Gastrocnemius medialis (tissue), 4 donors: ENCODE measurements around the gene ZNF761. TPM values are rescaled to one million over a fixed set of nuclear protein-coding genes. Genes with fewer than 3 reads are reported as not detected.
"Not testable (repeated sequence)": the region's sequence is repeated elsewhere in the genome, so short reads cannot be mapped to it uniquely, and the experiment has no call there.

Source experiments
- ATAC-seq, 2 donors: fragments of 150-250 bp; one replicate each; pipeline ENCODE4 v1.9.1; 2016
- DNase-seq, 2 donors: peaks; one replicate each; pipeline ENCODE4 v3.0.0-alpha.2; 2019
- H3K27ac ChIP-seq, 4 donors: fragments of 200-600 bp; sonication (generic); 1 replicate in 1 of 4; 2 replicates in 3 of 4; pipeline ENCODE4 v1.5.1; 2016 to 2018; ENCODE audit warnings: mild to moderate bottlenecking in 2 of 4, moderate library complexity in 1 of 4
- H3K27me3 ChIP-seq, 3 donors: fragments of 200-600 bp; sonication (generic) in 2 of 3; 1 replicate in 1 of 3; 2 replicates in 2 of 3; pipeline versions ENCODE4 v1.5.1 to v1.6.0; 2016 to 2019; ENCODE audit warnings: mild to moderate bottlenecking in 1 of 3, moderate library complexity in 1 of 3
- H3K36me3 ChIP-seq, 2 donors: fragments of 200-600 bp; sonication (generic) in 1 of 2; one replicate each; pipeline ENCODE4 v1.5.1; 2017 to 2018
- H3K4me1 ChIP-seq, 2 donors: fragments of 200-600 bp; sonication (generic) in 1 of 2; one replicate each; pipeline ENCODE4 v1.5.1; 2016 to 2017; ENCODE audit warnings: mild to moderate bottlenecking in 2 of 2
- H3K4me3 ChIP-seq, 4 donors: fragments of 200-600 bp; sonication (generic) in 3 of 4; 1 replicate in 1 of 4; 2 replicates in 3 of 4; pipeline ENCODE4 v1.5.1; 2016 to 2019; ENCODE audit warnings: mild to moderate bottlenecking in 2 of 4
- H3K9me3 ChIP-seq, 3 donors: fragments of 200-600 bp; sonication (generic) in 2 of 3; 1 replicate in 1 of 3; 2 replicates in 2 of 3; pipeline ENCODE4 v1.5.1; 2016 to 2019
- POLR2A ChIP-seq, 2 donors: fragments of 450-650 bp; IDR thresholded peaks; one replicate each; pipeline ENCODE4 v1.6.1; 2017; ENCODE audit warnings: antibody characterized with exemption in 2 of 2, mild to moderate bottlenecking in 2 of 2, moderate library complexity in 2 of 2
- in situ Hi-C, 4 donors: fragments of 200-750 bp; cut with MboI; loops; one replicate each; pipeline versions ENCODE4 v1.15.0 to v1.8.0; 2017; ENCODE audit warnings: low sequenced_read_pairs in 4 of 4
- intact Hi-C: fragments of 100-400 bp; cut with DNase I; formaldehyde crosslinking; loops from one replicate; pipeline ENCODE4 v1.15.1; 2023; ENCODE audit warnings: low total_unique reads
- total RNA-seq, 4 donors: library from RNA; depleted of rRNA; stranded (reverse); fragments of >200 nt; gene quantifications; one replicate each; pipeline versions ENCODE4 v1.1.0 to v1.2.3, GENCODE V29; 2016
- TF ChIP-seq, protein P1 (sequence below), 5 experiments: fragments of 450-650 bp in 3 of 5; fragments of 200-600 bp in 2 of 5; sonication (generic) in 2 of 5; IDR thresholded peaks in 4 of 5; conservative IDR thresholded peaks in 1 of 5; 1 replicate in 4 of 5; 2 replicates in 1 of 5; pipeline ENCODE4 v1.5.1; 2016 to 2019; ENCODE audit warnings: antibody characterized with exemption in 5 of 5, mild to moderate bottlenecking in 3 of 5, moderate library complexity in 3 of 5

ZNF761 gene
- total RNA-seq, 4 donors from 2014 or later, result 3.7 to 7.0 (median 4.1) TPM

DNA sequence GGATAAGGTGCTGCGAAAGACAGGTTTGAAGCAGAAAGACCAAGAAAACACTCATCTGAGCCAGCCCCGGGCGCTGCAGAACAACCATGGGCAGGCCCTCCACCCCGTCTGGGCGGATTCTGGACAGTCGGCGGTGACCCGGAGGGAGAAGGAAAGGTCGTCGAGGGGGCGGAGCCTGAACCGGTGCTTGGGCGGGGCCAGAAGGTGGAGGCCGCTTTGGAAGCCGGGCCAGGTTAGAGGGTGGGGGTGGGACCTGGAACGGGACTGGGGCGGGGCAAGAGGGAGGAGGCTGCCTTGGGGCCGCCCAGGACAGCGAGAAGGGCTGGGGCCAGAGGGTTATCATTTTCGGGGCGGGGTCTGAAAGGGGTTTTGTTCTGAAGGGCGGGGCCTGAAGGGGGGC, 41.8 kb upstream of the ZNF761 start:
- ATAC-seq (no peak), DNase-seq (no peak)
- H3K36me3 ChIP-seq, result no peaks in the 10 kb centered on the region
- H3K27ac ChIP-seq, result no peak overlapping the region
- H3K4me1 ChIP-seq, result peaks cover 9% of the 10 kb centered on the region in 2 donors
- TF ChIP-seq, protein P1, sequence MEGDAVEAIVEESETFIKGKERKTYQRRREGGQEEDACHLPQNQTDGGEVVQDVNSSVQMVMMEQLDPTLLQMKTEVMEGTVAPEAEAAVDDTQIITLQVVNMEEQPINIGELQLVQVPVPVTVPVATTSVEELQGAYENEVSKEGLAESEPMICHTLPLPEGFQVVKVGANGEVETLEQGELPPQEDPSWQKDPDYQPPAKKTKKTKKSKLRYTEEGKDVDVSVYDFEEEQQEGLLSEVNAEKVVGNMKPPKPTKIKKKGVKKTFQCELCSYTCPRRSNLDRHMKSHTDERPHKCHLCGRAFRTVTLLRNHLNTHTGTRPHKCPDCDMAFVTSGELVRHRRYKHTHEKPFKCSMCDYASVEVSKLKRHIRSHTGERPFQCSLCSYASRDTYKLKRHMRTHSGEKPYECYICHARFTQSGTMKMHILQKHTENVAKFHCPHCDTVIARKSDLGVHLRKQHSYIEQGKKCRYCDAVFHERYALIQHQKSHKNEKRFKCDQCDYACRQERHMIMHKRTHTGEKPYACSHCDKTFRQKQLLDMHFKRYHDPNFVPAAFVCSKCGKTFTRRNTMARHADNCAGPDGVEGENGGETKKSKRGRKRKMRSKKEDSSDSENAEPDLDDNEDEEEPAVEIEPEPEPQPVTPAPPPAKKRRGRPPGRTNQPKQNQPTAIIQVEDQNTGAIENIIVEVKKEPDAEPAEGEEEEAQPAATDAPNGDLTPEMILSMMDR (IDR thresholded peaks at IDR 0.05 in 4 of 5, conservative IDR thresholded peaks at IDR 0.05 in 1 of 5), result no peak
- no peak for TF ChIP-seq POLR2A (IDR thresholded peaks at IDR 0.05)
- H3K9me3 ChIP-seq, result no peaks in the 10 kb centered on the region
- H3K27me3 ChIP-seq, result peaks cover 0 to 13% (median 12%) of the 10 kb centered on the region in 3 donors
- H3K4me3 ChIP-seq, result peak overlapping the region in 2 of 4 donors; percentile 20 to 34
- intact Hi-C loops, result loop anchor here (5.0 kb wide), 1 partner anchor 493 kb away; the partner anchor contains the start of gene ZNF320
- in situ Hi-C loops, result no loop called here

DNA sequence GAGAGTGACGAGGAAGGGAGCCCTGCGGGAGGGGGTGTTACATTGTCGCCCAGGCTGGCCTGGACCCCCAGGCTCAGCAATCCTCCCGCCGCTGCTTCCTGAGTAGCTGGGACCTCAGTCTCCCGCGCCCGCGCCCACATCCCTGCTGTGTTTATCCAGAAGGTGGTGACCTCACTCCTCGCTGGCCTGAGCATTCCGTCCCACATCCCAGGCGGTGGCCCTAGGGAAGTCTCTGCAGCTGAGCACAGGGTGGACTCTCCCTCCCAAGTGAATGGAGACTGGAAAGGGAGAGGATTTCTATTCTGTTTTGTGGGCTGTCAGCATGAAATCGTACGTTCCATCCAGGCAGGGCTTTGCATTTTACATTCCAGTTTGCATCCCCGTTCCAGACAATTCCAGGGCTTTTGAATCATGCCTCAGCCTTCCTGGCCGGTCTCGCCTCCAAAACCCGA, 37.2 kb upstream of the ZNF761 start:
- ATAC-seq, result peak; percentile 39 to 61
- H3K36me3 ChIP-seq, result peaks cover 0 to 10% of the 10 kb centered on the region in 2 donors
- H3K4me3 ChIP-seq, result peak overlapping the region; percentile 59 to 99 (median 89)
- in situ Hi-C loops, result no loop called here
- peak overlapping the region; percentile 56 to 91 (median 76) for H3K27ac ChIP-seq
- H3K9me3 ChIP-seq, result no peaks in the 10 kb centered on the region
- intact Hi-C loops, result loop anchor here (2.0 to 5.0 kb wide), 2 partner anchors 36 to 497 kb away; partner anchors contain the start of genes ZNF320 and ZNF761
- peaks cover 0 to 6% (median 6%) of the 10 kb centered on the region in 3 donors for H3K27me3 ChIP-seq
- peaks cover 17 to 22% of the 10 kb centered on the region in 2 donors for H3K4me1 ChIP-seq
- TF ChIP-seq POLR2A (IDR thresholded peaks at IDR 0.05), result no peak
- TF ChIP-seq, protein P1 (IDR thresholded peaks at IDR 0.05 in 4 of 5, conservative IDR thresholded peaks at IDR 0.05 in 1 of 5), result no peak
- DNase-seq, result peak in 1 of 2 donors; percentile 13

DNA sequence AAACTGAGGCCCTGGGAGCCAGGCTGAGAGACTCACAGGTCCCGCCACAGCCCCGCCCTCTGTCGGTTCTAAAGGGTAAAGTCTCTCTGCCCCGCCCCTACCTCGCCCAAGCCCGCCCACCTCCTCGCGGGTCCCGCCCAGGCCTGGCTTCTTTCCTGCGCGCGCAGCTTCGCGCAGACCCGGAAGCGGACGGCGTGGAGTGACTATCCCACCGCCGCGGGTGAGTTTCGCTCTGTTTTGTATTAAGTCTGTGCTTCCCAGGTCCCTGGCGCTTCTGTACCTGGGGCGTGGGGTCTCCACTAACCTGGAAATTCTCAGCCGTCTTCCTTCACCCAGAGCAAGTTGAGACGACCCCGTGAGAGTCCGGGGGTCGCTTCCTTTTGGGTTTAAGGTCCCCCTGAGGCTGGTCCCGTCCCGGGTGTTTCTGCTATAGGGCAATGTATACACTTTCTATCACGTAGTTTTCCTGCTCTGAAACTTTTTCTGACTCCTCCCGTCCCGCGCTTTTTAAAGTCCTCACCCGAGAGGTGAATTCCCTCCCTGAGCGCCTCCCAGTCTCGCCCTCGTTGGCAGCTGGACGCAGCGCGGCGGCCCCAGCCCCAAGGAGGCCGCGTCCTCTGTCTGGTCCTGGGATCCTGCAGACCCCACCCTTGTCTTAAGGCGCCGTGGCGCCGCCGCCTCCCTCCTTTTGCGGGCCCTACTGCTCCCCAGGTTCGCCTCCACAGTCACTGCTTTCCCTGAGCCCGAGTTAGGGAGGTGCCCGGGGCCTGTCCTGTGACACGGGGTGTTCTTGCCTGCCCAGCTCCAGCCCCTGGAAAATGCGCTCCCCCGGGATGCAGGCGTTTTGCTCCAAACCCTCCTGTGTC, 36.6 kb upstream of the ZNF761 start, which contains the start of gene ZNF765:
Gene ZNF765, plus strand, starts transcription at position 176 of the 866 bp plus-strand sequence. CDS start 2,867 bp downstream, outside the sequence.
- Histone ChIP-seq H3K36me3 (peaks cover 0 to 17% of the 10 kb centered on the region in 2 donors), H3K27ac (peak within 1 kb of the TSS; percentile 56 to 91 (median 76)), H3K4me3 (peak within 1 kb of the TSS; percentile 59 to 99 (median 89)), H3K9me3 (no peaks in the 10 kb centered on the region), H3K4me1 (peaks cover 17 to 22% of the 10 kb centered on the region in 2 donors), H3K27me3 (no peaks in the 10 kb centered on the region)
- TF ChIP-seq POLR2A (IDR thresholded peaks at IDR 0.05), result peak; percentile 51 to 72
- TF ChIP-seq, protein P1 (IDR thresholded peaks at IDR 0.05 in 4 of 5, conservative IDR thresholded peaks at IDR 0.05 in 1 of 5), result peak; percentile 11 to 66 (median 58)
- intact Hi-C loops, result loop anchor here (1.0 to 5.0 kb wide), 6 partner anchors 30 to 498 kb away; partner anchors contain the start of genes ZNF160, ZNF320, ZNF347 and ZNF525
- peak; percentile 94 to 98 for ATAC-seq
- in situ Hi-C loops, result no loop called here
- peak; percentile 85 to 86 for DNase-seq

DNA sequence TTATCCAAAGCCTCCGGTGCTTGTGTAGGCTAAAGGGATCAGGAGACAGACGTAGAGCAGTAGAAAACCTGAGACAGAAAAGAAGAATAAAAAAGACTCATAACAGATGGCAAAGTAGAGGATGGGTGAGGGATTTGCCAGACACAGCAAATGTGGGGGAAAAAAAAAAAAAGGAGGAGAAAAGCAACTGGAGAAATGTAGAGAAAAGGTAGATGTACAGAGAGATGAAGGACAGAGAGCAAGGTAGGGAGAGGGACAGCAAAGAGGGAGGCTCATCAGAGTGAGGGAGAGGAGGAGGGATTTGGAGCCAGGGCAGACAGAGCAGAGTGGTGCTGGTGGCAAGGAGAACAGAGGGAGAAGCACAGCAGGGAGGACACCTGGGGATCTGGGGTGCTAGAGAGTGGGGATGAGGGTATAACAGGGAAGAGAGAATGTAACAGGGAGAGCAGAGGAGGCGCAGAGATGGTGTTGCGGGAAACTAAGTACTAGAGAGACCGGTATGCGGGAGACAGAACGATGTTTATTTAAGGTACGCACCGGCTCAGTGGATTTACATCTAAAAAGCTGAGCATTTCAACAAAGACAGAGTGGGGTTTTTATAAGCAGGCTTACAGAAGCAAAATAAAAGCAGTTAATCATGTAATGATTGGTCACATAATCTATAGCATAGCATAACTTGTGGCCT, 35.8 kb upstream of the ZNF761 start:
- Histone ChIP-seq H3K36me3 (peaks cover 0 to 19% of the 10 kb centered on the region in 2 donors), H3K4me1 (peaks cover 17 to 22% of the 10 kb centered on the region in 2 donors), H3K4me3 (peak overlapping the region; percentile 59 to 99 (median 89)), H3K27ac (peak overlapping the region in 3 of 4 donors; percentile 73 to 91 (median 79))
- intact Hi-C loops, result loop anchor here (1.0 to 2.0 kb wide), 5 partner anchors 31 to 293 kb away; partner anchors contain the start of genes ZNF160, ZNF347, ZNF525 and ZNF761
- H3K27me3 ChIP-seq, DNase-seq, in situ Hi-C loops, ATAC-seq, H3K9me3 ChIP-seq: not testable (repeated sequence)
